Activated naive CD8-positive, alpha-beta T cell treated with anti-CD3 and anti-CD28 coated beads for 36 hours (primary cell): ENCODE measurements around the gene MAJIN. TPM values are rescaled to one million over a fixed set of nuclear protein-coding genes. Genes with fewer than 3 reads are reported as not detected.
"Not testable (repeated sequence)": the region's sequence is repeated elsewhere in the genome, so short reads cannot be mapped to it uniquely, and the experiment has no call there.

Experiments
- DNase-seq: peaks from one replicate; pipeline ENCODE4 v3.0.0; 2021
- H3K27ac Mint-ChIP-seq: one replicate; pipeline ENCODE4 v1.8.0; 2022; ENCODE audit warnings: mild to moderate bottlenecking, moderate library complexity, mixed read lengths
- H3K27me3 Mint-ChIP-seq: one replicate; pipeline ENCODE4 v1.8.0; 2022; ENCODE audit warnings: mild to moderate bottlenecking, mixed read lengths
- H3K36me3 Mint-ChIP-seq: one replicate; pipeline ENCODE4 v1.8.0; 2021; ENCODE audit warnings: mild to moderate bottlenecking, mixed read lengths
- H3K4me1 Mint-ChIP-seq: one replicate; pipeline ENCODE4 v1.8.0; 2021; ENCODE audit warnings: mixed read lengths
- H3K4me3 Mint-ChIP-seq: one replicate; pipeline ENCODE4 v1.8.0; 2022; ENCODE audit warnings: mild to moderate bottlenecking, moderate library complexity, mixed read lengths
- H3K9me3 Mint-ChIP-seq: one replicate; pipeline ENCODE4 v1.8.0; 2022; ENCODE audit warnings: mixed read lengths
- total RNA-seq, 2 experiments: library from RNA; stranded (reverse); gene quantifications; one replicate each; pipeline ENCODE4 v1.2.3, GENCODE V29; 2021

MAJIN gene
- total RNA-seq, 2 experiments from 2014 or later = 0.14 TPM; not detected in 1

DNA sequence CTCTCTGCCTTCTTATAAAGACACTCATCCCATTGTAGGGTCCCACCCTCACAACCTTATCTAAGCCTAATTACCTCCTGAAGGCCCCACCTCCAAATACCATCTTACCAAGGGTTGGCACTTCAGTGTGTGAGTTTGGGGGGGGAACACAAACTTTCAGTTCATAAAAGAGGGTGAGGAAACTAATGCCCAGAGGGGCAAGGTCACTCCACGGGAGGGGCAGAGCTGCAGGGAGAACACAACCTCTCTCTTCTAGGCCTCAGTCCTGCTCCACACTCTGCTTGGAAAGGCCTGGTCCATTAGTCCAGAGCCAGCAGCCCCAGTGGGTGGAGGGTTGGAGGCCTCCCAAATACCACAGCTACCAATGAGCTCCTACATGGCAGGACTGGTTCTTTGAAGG, 27.6 kb upstream of the MAJIN start:
- Mint-ChIP-seq H3K27me3 (peaks cover 6% of the 10 kb centered on the region), H3K9me3 (no peaks in the 10 kb centered on the region), H3K4me1 (peaks cover 17% of the 10 kb centered on the region), H3K27ac (no peak overlapping the region), H3K4me3 (no peak overlapping the region), H3K36me3 (no peaks in the 10 kb centered on the region)
- no peak for DNase-seq

DNA sequence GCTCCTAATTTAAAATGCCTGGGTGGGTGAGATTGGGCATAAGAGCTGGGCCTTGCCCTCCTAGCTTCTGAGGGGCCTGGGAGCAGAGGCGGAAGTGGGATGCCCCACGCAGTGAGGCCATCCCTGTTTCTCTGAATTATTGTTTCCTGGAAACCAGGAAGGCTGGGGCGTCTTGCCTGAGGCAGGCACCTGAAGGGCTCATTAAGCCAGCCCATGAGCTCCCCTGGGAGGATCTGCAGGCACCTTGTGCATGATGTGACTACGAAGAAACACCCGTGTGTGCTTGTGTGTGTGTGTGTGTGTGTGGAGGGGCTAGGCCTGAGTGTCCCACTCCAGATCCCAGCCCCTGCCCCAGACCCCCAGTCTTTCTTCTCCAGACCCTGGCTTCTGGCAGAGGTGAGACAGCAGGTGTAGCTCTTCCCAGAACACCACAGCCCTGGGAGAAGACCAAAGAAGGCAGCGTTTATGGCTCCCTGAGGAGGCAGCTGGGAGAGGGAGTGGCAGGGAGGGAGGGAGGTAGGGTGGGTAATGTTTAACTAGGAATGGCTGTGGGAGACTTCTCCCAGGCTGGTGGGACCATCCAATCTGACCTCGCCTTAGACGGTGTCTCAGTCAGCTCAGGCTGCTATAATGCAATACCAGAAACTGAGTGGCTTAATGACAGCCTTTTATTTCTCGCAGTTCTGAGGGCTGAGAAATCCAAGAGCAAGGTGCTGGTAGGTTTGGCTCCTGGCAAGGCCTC, 27.0 kb upstream of the MAJIN start:
- H3K4me3 Mint-ChIP-seq = no peak overlapping the region
- peaks cover 17% of the 10 kb centered on the region for H3K4me1 Mint-ChIP-seq
- no peaks in the 10 kb centered on the region for H3K36me3 Mint-ChIP-seq
- peaks cover 11% of the 10 kb centered on the region for H3K27me3 Mint-ChIP-seq
- no peaks in the 10 kb centered on the region for H3K9me3 Mint-ChIP-seq
- DNase-seq = no peak
- H3K27ac Mint-ChIP-seq = peak overlapping the region; percentile 73

DNA sequence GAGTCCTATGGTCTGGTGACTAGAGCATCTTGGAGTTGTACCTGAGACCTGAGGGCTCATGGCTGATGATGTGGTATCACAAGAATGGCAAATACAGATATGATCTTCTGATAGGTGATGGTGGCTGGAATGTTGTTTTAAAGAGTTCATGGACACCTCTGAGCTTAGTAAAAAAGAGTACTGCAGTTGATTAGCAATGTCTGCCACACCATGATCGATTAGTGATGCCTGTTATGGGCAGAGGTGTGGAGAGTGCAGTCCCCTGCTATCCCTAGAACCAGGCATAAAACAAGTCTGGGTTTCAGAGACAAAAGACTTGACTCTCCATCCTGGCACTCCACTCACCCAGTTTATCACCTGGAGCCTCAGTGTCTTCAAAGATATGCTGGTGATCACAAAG, 26.2 kb upstream of the MAJIN start:
- Mint-ChIP-seq H3K27ac (peak overlapping the region; percentile 73), H3K27me3 (peaks cover 11% of the 10 kb centered on the region), H3K9me3 (no peaks in the 10 kb centered on the region), H3K36me3 (no peaks in the 10 kb centered on the region), H3K4me3 (peak overlapping the region; percentile 3), H3K4me1 (peaks cover 17% of the 10 kb centered on the region)
- DNase-seq = no peak

DNA sequence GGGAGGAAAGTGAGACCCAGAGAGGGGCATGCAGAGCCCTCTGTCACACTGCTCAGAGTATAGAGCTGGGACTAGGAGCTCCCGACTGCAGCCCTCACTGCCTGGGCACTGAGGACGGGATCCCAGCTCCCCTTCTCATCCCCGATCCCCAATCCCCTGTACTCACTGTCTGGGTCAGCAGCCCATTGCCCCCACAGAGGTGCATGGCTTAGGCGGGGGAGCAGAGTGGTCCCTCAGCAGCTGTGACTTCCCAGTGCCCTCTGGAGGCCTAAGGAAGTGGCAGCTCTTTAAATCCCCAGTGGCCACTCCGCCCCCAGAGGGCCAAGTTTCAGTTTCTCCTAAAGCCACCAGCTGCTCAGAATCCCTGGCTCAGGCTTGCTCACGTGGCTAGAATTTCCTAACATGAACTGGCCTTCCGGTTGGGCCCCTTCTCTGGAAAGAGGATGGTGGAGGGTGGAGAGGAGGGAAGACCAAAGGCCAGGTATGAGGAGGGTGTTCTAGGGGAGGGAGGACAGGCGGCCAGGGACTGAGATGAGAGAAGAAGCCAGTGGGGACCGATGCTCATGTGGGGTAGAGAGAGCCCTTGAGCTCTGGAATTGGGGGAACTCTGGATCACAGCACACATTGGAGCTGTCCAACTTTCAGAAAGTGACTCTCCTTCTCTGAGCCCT, 24.9 kb upstream of the MAJIN start, which contains the start of gene BATF2:
TSS of gene BATF2 (minus strand) at position 262 of the 671 bp plus-strand sequence. CDS start at position 205, 57 bp downstream.
- Mint-ChIP-seq H3K4me1 (peaks cover 17% of the 10 kb centered on the region), H3K4me3 (peak within 1 kb of the TSS; percentile 22)

DNA sequence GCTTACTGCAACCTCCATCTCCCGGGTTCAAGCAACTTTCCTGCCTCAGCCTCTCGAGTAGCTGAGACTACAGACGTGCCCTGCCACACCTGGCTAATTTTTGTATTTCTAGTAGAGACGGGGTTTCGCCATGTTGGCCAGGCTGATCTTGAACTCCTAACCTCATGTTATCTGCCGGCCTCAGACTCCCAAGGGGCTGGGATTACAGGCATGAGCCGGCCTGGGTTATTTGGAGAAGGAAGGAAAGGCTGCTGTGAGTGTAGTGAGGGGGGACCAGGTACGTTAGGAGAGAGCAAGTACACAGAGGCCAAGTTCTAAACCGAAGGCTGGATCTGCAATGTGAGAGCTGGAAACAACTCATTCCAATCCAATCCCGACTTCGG, 24.4 kb upstream of the MAJIN start:
- H3K4me1 Mint-ChIP-seq = peaks cover 17% of the 10 kb centered on the region
- H3K36me3 Mint-ChIP-seq = no peaks in the 10 kb centered on the region
- peaks cover 11% of the 10 kb centered on the region for H3K27me3 Mint-ChIP-seq
- no peak overlapping the region for H3K27ac Mint-ChIP-seq
- no peak for DNase-seq
- no peaks in the 10 kb centered on the region for H3K9me3 Mint-ChIP-seq
- no peak overlapping the region for H3K4me3 Mint-ChIP-seq

More for the DNA sequence above, 24.9 kb upstream of the MAJIN start, which contains the start of gene BATF2:
- peak within 1 kb of the TSS; percentile 12 for H3K27ac Mint-ChIP-seq
- H3K9me3 Mint-ChIP-seq = no peaks in the 10 kb centered on the region
- no peaks in the 10 kb centered on the region for H3K36me3 Mint-ChIP-seq
- peak; percentile 19 for DNase-seq
- peaks cover 11% of the 10 kb centered on the region for H3K27me3 Mint-ChIP-seq

DNA sequence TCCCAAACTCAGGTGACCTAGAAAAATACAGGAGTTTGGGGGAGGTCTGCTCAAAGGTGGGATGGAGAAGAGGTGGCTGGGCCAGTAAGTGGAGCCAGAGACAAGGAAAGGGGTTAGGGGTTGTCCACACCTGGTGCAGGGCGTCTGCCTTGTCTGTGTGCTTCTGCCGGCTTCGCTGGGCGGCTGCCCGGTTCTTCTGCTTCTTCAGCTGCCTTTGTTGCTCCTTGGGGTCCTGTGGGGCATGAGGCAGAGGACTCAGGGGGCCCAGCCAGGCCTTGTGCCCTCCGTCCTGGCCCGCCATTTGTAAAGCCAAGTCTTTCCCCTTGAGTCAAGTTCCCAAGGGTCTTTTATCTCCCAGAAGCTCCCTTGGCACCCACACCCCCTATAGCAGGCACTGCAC, 22.4 kb upstream of the MAJIN start:
- Mint-ChIP-seq H3K9me3 (no peaks in the 10 kb centered on the region), H3K27ac (no peak overlapping the region), H3K4me1 (peaks cover 26% of the 10 kb centered on the region), H3K27me3 (peaks cover 11% of the 10 kb centered on the region), H3K4me3 (no peak overlapping the region), H3K36me3 (no peaks in the 10 kb centered on the region)
- no peak for DNase-seq

DNA sequence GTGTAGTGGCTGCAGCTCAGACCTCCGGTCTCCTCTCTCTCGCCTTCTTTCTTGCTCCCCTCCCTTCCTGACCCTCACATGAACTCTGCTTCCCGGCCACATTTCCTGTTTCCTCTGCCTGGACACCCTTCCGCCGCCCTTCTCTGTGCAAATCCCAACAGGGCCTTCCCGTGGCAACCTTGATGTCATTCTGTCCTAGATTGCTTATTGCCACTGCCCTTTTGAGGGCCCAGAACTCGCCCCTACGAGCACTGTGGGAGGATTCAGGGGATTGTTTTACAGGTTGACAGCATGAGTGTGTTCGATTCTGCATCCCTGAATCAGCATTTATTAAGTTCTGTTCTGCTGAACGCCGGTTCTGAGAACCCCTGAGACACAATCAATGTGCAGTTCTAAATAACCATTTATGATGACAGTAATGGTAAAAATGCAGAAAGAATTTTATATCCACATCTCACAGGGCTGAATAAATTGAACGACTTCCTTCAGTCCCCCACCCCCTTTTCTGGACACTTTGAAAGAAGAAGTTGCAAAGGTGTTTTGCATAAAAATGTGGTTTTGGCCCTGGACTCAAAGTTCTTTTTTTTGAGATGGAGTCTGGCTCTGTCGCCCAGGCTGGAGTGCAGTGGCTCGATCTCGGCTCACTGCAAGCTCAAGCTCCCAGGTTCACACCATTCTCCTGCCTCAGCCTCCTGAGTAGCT, 18.5 kb upstream of the MAJIN start:
- Mint-ChIP-seq H3K4me3 (no peak overlapping the region), H3K27me3 (peaks cover 7% of the 10 kb centered on the region), H3K36me3 (no peaks in the 10 kb centered on the region), H3K9me3 (no peaks in the 10 kb centered on the region), H3K27ac (no peak overlapping the region), H3K4me1 (peaks cover 11% of the 10 kb centered on the region)
- DNase-seq = no peak

DNA sequence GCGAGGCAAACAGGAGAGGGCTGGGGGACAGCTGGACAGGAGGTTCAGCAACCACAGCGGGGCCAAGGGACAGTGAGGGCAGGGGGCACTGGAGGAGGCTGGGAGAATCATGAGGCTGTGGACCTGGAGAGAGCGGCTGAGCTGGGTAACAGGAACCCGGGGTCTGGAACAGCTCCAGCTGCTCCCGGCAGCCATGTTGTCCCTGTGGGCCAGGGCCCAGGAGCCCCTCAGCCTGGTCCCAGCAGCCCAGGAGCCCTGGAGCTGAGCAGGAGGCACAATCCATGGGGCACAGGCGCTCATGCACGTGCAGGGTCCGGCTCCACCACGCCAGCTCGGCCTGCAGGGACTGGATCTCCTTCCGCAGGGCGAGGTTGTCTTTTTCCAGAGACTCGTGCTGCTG, 17.5 kb upstream of the MAJIN start:
- H3K4me1 Mint-ChIP-seq = peaks cover 11% of the 10 kb centered on the region
- no peak overlapping the region for H3K27ac Mint-ChIP-seq
- peaks cover 9% of the 10 kb centered on the region for H3K27me3 Mint-ChIP-seq
- no peak overlapping the region for H3K4me3 Mint-ChIP-seq
- no peaks in the 10 kb centered on the region for H3K36me3 Mint-ChIP-seq
- no peaks in the 10 kb centered on the region for H3K9me3 Mint-ChIP-seq
- DNase-seq = no peak

DNA sequence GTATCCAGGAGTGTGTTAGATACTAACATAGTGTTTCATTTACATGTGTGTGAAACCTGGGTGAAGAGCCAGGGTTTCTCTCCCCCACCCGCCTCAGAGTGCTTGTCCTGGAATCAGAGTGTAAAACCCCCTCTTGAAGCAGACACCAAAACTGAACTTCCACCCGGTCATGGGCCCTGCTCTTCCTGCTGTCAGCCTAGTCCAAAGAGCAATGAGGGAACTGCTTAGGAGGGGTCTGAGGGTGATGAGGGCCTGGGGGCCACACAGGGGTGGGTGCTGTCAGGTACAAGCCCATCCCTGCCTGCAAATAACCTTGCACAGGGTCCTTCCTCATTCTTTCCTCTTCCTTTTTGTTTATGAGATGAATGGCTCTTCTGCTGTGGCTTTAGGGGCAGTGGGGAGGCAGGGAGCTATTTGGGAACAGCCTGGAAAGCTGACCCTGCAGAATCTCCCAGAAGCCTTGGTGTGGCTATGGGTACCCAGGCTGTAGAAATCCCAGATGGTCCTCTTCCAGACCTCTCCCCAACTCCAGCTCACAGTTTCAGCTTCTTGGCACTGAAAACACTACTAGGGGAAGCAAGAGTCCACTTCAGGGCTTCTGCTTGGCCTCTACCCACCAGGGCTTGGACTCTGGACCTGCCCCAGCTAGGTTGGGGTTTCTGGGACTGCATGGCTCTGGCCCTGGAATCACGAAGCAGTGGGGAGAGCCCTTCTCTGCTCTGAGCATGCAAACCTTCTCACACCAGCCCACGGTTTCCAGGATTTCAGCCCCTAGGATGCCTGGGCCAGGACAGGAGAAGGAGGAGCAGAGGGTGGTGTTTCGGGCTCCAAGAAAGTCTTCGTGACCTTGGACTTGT, 16.3 kb upstream of the MAJIN start:
- Mint-ChIP-seq H3K4me1 (peaks cover 11% of the 10 kb centered on the region), H3K4me3 (no peak overlapping the region), H3K36me3 (no peaks in the 10 kb centered on the region), H3K9me3 (no peaks in the 10 kb centered on the region), H3K27me3 (peaks cover 8% of the 10 kb centered on the region), H3K27ac (no peak overlapping the region)
- DNase-seq = no peak

DNA sequence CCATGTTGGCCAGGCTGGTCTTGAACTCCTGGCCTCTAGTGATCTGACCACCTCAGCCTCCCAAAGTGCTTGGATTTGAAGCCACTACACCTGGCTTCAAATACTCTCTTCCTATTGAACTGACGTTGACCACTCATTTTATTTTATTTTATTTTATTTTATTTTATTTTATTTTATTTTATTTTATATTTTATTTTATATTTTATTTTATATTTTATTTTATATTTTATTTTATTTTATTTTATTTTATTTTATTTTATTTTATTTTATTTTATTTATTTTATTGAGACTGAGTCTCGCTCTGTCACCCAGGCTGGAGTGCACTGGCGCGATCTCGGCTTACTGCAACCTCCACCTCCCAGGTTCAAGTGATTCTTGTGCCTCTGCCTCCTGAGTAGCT, 11.4 kb upstream of the MAJIN start:
- H3K36me3 Mint-ChIP-seq, DNase-seq, H3K4me1 Mint-ChIP-seq, H3K27ac Mint-ChIP-seq, H3K4me3 Mint-ChIP-seq, H3K9me3 Mint-ChIP-seq: not testable (repeated sequence)
- peaks cover 12% of the 10 kb centered on the region for H3K27me3 Mint-ChIP-seq

DNA sequence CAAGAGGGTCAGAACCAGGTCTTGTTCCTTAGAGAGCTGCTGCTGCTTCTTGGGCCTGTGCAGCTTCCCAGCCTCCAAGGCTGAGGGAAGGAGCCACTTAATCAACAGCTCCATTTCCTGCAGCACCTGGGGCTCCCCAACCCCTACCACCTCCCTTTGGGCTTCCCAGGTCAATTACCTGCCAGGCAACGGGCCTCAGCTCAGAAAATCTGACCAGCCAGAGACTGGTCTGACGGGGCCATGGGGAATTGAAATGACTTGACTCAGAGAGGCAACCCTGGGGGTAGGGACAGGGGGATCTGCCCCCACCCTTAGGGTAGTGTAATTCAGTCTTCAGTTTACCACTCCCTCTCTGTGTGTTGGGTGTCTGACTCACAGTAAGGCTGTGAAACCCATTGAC, 4.7 kb upstream of the MAJIN start:
- Mint-ChIP-seq H3K27ac (no peak overlapping the region), H3K36me3 (no peaks in the 10 kb centered on the region), H3K4me3 (no peak overlapping the region), H3K27me3 (no peaks in the 10 kb centered on the region), H3K9me3 (no peaks in the 10 kb centered on the region), H3K4me1 (peaks cover 3% of the 10 kb centered on the region)
- no peak for DNase-seq

DNA sequence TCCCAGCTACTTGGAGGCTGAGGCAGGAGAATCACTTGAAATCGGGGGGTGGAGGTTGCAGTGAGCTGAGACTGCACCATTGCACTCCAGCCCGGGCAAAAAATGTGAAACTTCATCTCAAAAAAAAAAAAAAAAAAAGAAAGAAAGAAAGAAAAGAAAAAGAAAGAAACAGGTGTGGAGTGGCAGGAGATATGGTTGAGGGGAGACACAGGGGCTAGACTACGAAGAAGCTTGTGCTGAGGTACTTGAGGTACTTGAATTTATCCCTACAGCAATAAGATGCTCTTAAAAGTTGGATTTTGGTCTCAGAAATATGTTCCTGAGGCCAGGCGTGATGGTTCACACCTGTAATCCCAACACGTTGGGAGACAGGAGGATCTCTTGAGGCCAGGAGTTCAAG, 2.2 kb upstream of the MAJIN start:
- Mint-ChIP-seq H3K4me3 (no peak overlapping the region), H3K27me3 (peaks cover 4% of the 10 kb centered on the region), H3K4me1 (peaks cover 19% of the 10 kb centered on the region), H3K27ac (no peak overlapping the region), H3K9me3 (peaks cover 2% of the 10 kb centered on the region), H3K36me3 (peaks cover 3% of the 10 kb centered on the region)
- DNase-seq = no peak

DNA sequence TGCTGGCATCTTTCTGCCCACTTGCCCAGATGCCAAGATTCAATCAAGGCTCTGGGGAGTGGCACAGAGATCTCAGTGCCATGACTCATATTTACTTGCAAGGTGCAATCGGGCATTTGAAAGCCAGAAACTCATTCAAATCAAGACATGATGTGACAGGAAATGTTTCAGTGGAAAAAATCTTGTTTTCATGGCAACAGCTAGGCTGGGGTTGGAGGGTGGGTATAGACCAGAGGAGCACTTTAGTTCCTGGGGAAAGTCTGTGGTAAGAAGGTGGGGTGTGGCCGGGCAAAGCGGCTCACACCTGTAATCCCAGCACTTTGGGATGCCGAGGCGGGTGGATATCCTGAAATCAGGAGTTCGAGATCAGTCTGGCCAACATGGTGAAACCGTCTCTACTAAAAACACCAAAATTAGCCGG, 1.2 kb downstream of the MAJIN start:
- Mint-ChIP-seq H3K27ac (peak overlapping the region; percentile 74), H3K4me3 (peak overlapping the region; percentile 59), H3K4me1 (peaks cover 30% of the 10 kb centered on the region), H3K9me3 (peaks cover 2% of the 10 kb centered on the region), H3K27me3 (peaks cover 4% of the 10 kb centered on the region), H3K36me3 (peaks cover 3% of the 10 kb centered on the region)
- peak; percentile 38 for DNase-seq

DNA sequence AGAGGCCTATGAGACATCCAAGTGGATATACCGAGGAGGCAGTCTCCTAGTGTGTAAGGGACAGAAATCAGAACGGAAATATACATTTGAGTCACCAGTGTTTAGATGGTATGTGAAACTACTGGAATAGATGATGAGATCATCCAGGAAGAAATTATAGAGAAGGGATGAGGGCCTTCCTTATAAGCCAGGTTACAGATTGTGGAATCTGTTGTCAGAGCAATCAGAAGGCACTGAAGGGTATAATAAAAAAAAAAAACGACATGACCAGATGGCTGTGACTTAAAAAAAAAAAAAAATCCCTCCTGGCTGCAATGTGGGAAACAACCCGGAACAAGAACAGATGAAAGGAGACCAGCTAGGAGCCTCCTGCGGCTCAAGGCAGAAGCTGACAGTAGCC, 2.7 kb downstream of the MAJIN start:
- H3K36me3 Mint-ChIP-seq = peaks cover 3% of the 10 kb centered on the region
- H3K9me3 Mint-ChIP-seq = peaks cover 2% of the 10 kb centered on the region
- no peak overlapping the region for H3K4me3 Mint-ChIP-seq
- H3K27ac Mint-ChIP-seq = no peak overlapping the region
- peaks cover 32% of the 10 kb centered on the region for H3K4me1 Mint-ChIP-seq
- peaks cover 4% of the 10 kb centered on the region for H3K27me3 Mint-ChIP-seq
- DNase-seq = no peak
